Pancreas (tissue), 10 donors: ENCODE measurements around the gene ZNF544. TPM values are rescaled to one million over a fixed set of nuclear protein-coding genes. Genes with fewer than 3 reads are reported as not detected.
"Not testable (repeated sequence)": the region's sequence is repeated elsewhere in the genome, so short reads cannot be mapped to it uniquely, and the experiment has no call there.

Source experiments
- ATAC-seq, 4 donors: fragments of 200-7000 bp; cut with Tn5 transposase; one replicate each; pipeline versions ENCODE4 v1.8.0 to v1.9.1; 2020; ENCODE audit warnings: mild to moderate bottlenecking in 4 of 4, moderate library complexity in 4 of 4
- DNase-seq, 6 donors: peaks; one replicate each; pipeline ENCODE4 v3.0.0-alpha.2; 2020
- FAIRE-seq: peaks from 2 replicates; lab custom pipeline; 2012; peaks lifted over from hg19 to GRCh38; lab: Jason Lieb, UNC
- H3K27ac ChIP-seq, 4 donors: fragments of 200-600 bp; sonication (generic); 1 replicate in 3 of 4; 2 replicates in 1 of 4; pipeline versions ENCODE4 v1.5.0 to v1.8.0; 2020
- H3K27me3 ChIP-seq, 4 donors: fragments of 200-600 bp; one replicate each; pipeline ENCODE4 v1.8.0; 2021
- H3K36me3 ChIP-seq, 3 donors: fragments of 200-600 bp; sonication (generic) in 1 of 3; one replicate each; pipeline versions ENCODE4 v1.5.0 to v1.8.0; 2020 to 2021
- H3K4me1 ChIP-seq, 3 donors: fragments of 200-600 bp; one replicate each; pipeline ENCODE4 v1.8.0; 2021
- H3K4me3 ChIP-seq, 4 donors: fragments of 200-600 bp; sonication (generic) in 2 of 4; one replicate each; pipeline versions ENCODE4 v1.5.0 to v1.8.0; 2020 to 2021
- H3K9me3 ChIP-seq, 4 donors: fragments of 200-600 bp; one replicate each; pipeline ENCODE4 v1.8.0; 2021
- CTCF ChIP-seq, 4 donors: fragments of 200-600 bp; sonication (generic) in 3 of 4; IDR thresholded peaks; one replicate each; pipeline versions ENCODE4 v1.5.0 to v1.8.0; 2021; ENCODE audit warnings: antibody characterized with exemption in 4 of 4
- WGBS, 2 donors: extraction: QIAGEN DNeasy Blood & Tissue Kit; methylation state at CpG; one replicate each; pipeline ENCODE4 v1.1.7; 2013; 5-methylcytosine and 5-hydroxymethylcytosine counted together
- intact Hi-C, 3 donors: fragments of 100-400 bp; cut with DNase I; formaldehyde crosslinking; loops; one replicate each; pipeline versions ENCODE4 v1.11.1 to v1.14.2; 2022
- polyA plus RNA-seq, 2 donors: library from polyadenylated mRNA; stranded (reverse); fragments of 200-250 nt; gene quantifications; one replicate each; pipeline ENCODE4 v1.2.3, GENCODE V29; 2013
- total RNA-seq, 6 donors: library from RNA; stranded (reverse); fragmentation: NEBNext Ultra II Directional in 4 of 6; extraction: Animal tissue kit (Norgen Biotek cat#: 25700) in 4 of 6; gene quantifications; one replicate each; pipeline versions ENCODE4 v1.2.1 to v1.2.4, GENCODE V29; 2021 to 2023
- donor health status: healthy with polysubstance abuse.
- donor health status: DM: no; HTN: no; CAD: no; lungs with moderate emphysema.
- donor health status: DM: no; HTN: no; CAD: no.
- donor health status: control.
- donor health status: control.
- donor health status: Bipolar disorder and iron deficiency.
- donor health status: DM: yes; HTN: yes; CAD: no.
- donor health status: DM: no; HTN: no; CAD: no.
- donor health status: DM: no; HTN: no; CAD: no.
- donor health status: DM: yes; HTN: yes; CAD: no.

The ZNF544 gene
- total and polyA plus RNA-seq, 8 donors = 6.5 to 15.8 (median 9.7) TPM

- Histone ChIP-seq H3K27ac (peak overlapping the region in 3 of 4 donors; percentile 53 to 75 (median 68)), H3K27me3 (no peaks in the 10 kb centered on the region), H3K36me3 (no peaks in the 10 kb centered on the region), H3K9me3 (no peaks in the 10 kb centered on the region), H3K4me1 (peaks cover 0 to 11% (median 0%) of the 10 kb centered on the region in 3 donors), H3K4me3 (peak overlapping the region in 3 of 4 donors; percentile 67 to 97 (median 96))
- TF ChIP-seq CTCF (IDR thresholded peaks at IDR 0.05) = no peak
- ATAC-seq (peak in 3 of 4 donors; percentile 5 to 14 (median 11)), DNase-seq (no peak), FAIRE-seq (peak; percentile 9)
- intact Hi-C loops = no loop called here
- WGBS, 2 donors = 17 to 25% methylated on average over 7 of the region's 7 CpGs
These were observed 76.0 kb downstream of the ZNF544 start for GRCh38 chr19:58304748-58305064.

GRCh38 chr19:58305065-58305931, 76.6 kb downstream of the ZNF544 start, which contains the start of gene ERVK3-1:
ERVK3-1 (plus strand) TSS chr19:58305377; CDS start chr19:58312169, 6,792 bp downstream.
- H3K36me3 ChIP-seq = no peaks in the 10 kb centered on the region
- DNase-seq = peak; percentile 92 to 98 (median 94)
- intact Hi-C loops = no loop called here
- H3K27me3 ChIP-seq = no peaks in the 10 kb centered on the region
- peak within 1 kb of the TSS; percentile 53 to 75 (median 66) for H3K27ac ChIP-seq
- peak within 1 kb of the TSS; percentile 67 to 97 (median 92) for H3K4me3 ChIP-seq
- peak in 2 of 4 donors; percentile 11 to 26 for TF ChIP-seq CTCF (IDR thresholded peaks at IDR 0.05)
- FAIRE-seq = peak; percentile 94
- 0 to 1% methylated on average over 55 of the region's 55 CpGs for WGBS, 2 donors
- no peaks in the 10 kb centered on the region for H3K9me3 ChIP-seq
- ATAC-seq = peak; percentile 99 to 100 (median 100)
- H3K4me1 ChIP-seq = peaks cover 0 to 11% (median 0%) of the 10 kb centered on the region in 3 donors

GRCh38 chr19:58305932-58306323, 77.2 kb downstream of the ZNF544 start:
- DNase-seq = no peak
- intact Hi-C loops = no loop called here
- no peaks in the 10 kb centered on the region for H3K36me3 ChIP-seq
- peak overlapping the region; percentile 67 to 97 (median 92) for H3K4me3 ChIP-seq
- H3K27ac ChIP-seq = peak overlapping the region in 1 of 4 donors; percentile 75
- no peaks in the 10 kb centered on the region for H3K27me3 ChIP-seq
- WGBS, 2 donors = 60 to 67% methylated on average over 12 of the region's 12 CpGs
- peaks cover 0 to 11% (median 0%) of the 10 kb centered on the region in 3 donors for H3K4me1 ChIP-seq
- no peak for FAIRE-seq
- ATAC-seq = no peak
- no peaks in the 10 kb centered on the region for H3K9me3 ChIP-seq
- no peak for TF ChIP-seq CTCF (IDR thresholded peaks at IDR 0.05)

GRCh38 chr19:58307736-58308135, 79.0 kb downstream of the ZNF544 start:
- ATAC-seq (no peak), DNase-seq (no peak), FAIRE-seq (no peak)
- H3K9me3 ChIP-seq = no peaks in the 10 kb centered on the region
- no peak overlapping the region for H3K27ac ChIP-seq
- H3K4me1 ChIP-seq = peaks cover 0 to 11% (median 0%) of the 10 kb centered on the region in 3 donors
- 97 to 98% methylated on average over 4 of the region's 4 CpGs for WGBS, 2 donors
- TF ChIP-seq CTCF (IDR thresholded peaks at IDR 0.05) = no peak
- intact Hi-C loops = no loop called here
- H3K27me3 ChIP-seq = no peaks in the 10 kb centered on the region
- peaks cover 0 to 9% (median 5%) of the 10 kb centered on the region in 3 donors for H3K36me3 ChIP-seq
- no peak overlapping the region for H3K4me3 ChIP-seq

GRCh38 chr19:58310685-58311084, 82.0 kb downstream of the ZNF544 start:
- H3K4me3 ChIP-seq, H3K27ac ChIP-seq, FAIRE-seq, ATAC-seq, H3K9me3 ChIP-seq, DNase-seq, intact Hi-C loops, H3K27me3 ChIP-seq: not testable (repeated sequence)
- WGBS, 2 donors = 70 to 79% methylated on average over 13 of the region's 13 CpGs
- H3K4me1 ChIP-seq = peaks cover 0 to 11% (median 0%) of the 10 kb centered on the region in 3 donors
- H3K36me3 ChIP-seq = peaks cover 4 to 18% (median 6%) of the 10 kb centered on the region in 3 donors
